ENCODE data around the gene WNT9B.

WNT9B gene

DNA sequence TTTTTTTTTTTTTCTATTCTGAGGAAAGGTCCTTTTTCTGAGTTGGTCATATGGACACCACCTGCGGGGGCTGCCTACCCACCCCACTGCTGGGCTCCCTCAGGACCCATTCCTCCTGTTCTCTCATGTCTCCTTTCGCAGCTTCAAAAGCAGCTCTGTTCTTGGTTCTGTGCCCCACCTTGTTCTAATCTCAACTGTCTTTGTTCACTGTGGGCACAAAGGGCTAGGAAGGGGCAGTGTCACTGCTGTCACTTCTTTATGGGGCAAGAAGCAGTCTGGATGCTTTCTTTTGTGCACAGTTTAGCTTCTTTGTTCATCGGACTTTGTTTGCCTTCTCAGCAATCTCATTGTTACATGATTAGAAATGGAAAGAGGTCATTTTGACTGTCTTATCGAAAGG is 78.7 kb downstream of the WNT9B start:
- Histone ChIP-seq H3K4me3 (ENCODE audit: low read depth, low read length) (no peak overlapping the region), H3K4me1 (ENCODE audit: control insufficient read depth, insufficient read depth, low read length) (no peaks in the 10 kb centered on the region), H3K27ac (ENCODE audit: low read depth, low read length) (no peak overlapping the region), H3K36me3 (ENCODE audit: control insufficient read depth, insufficient read depth, low read length) (peaks cover 58% of the 10 kb centered on the region), H3K27me3 (ENCODE audit: control insufficient read depth, insufficient read depth, low read length) (no peaks in the 10 kb centered on the region), H3K9me3 (ENCODE audit: control insufficient read depth, insufficient read depth, low read length) (no peaks in the 10 kb centered on the region), H3K9ac (ENCODE audit: low read depth, low read length) (no peak overlapping the region)

DNA sequence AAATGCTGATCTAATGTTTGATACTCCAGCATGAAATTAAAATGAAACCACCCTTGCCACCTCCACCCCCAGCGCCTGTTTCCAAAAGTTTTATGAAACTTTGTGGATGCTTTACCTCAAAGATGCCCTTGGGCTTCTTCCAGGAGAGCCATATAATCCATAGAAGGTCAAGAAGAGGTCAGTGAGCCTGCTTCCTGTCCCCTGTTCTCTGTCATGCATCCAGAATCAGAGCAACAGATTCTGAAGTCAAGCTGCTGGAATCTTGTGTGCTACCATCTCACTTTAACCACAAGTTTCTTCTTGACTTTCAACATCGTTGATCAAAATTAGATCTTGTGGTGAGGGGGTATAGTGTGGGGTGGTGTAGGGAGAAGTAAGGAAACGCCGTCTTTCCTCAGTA is 80.2 kb downstream of the WNT9B start:
- Histone ChIP-seq H3K4me3 (ENCODE audit: low read depth, low read length) (no peak overlapping the region), H3K36me3 (ENCODE audit: control insufficient read depth, insufficient read depth, low read length) (peaks cover 74% of the 10 kb centered on the region), H3K9me3 (ENCODE audit: control insufficient read depth, insufficient read depth, low read length) (no peaks in the 10 kb centered on the region), H3K27ac (ENCODE audit: low read depth, low read length) (no peak overlapping the region), H3K27me3 (ENCODE audit: control insufficient read depth, insufficient read depth, low read length) (no peaks in the 10 kb centered on the region), H3K4me1 (ENCODE audit: control insufficient read depth, insufficient read depth, low read length) (no peaks in the 10 kb centered on the region), H3K9ac (ENCODE audit: low read depth, low read length) (no peak overlapping the region)

DNA sequence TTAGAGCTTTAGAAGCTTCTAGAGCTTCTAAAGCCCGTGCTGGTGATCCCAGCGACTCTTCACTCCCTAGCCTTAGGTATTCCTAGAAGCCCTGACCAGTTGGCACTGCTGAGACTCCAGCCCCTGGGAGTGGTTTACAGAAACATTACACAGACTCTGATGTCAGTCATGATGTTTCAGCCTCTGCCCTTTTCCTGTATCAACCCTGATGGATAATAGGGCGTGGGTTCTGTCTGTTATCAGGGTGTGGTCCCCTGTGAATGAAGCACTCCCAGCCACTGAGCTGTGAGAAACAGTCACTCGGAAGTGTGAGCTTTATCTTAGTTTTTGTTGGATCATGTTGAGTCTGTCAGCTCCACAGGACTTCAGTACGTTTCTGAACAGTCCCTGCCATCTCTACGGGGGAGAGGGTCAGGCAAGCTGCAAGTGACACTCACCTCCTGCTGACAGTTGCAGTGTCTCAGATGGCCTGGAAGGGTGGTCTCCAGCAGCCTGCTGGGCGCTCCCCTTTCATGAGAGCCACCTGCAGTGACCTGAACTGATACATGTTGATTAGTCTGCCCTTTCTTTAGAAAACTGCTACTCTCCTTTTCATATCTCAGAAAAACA is 84.4 kb downstream of the WNT9B start:
- no peaks in the 10 kb centered on the region for H3K4me1 ChIP-seq (ENCODE audit: control insufficient read depth, insufficient read depth, low read length)
- no peak overlapping the region for H3K4me3 ChIP-seq (ENCODE audit: low read depth, low read length)
- no peaks in the 10 kb centered on the region for H3K9me3 ChIP-seq (ENCODE audit: control insufficient read depth, insufficient read depth, low read length)
- no peak overlapping the region for H3K27ac ChIP-seq (ENCODE audit: low read depth, low read length)
- H3K36me3 ChIP-seq (ENCODE audit: control insufficient read depth, insufficient read depth, low read length): peaks cover 100% of the 10 kb centered on the region
- H3K27me3 ChIP-seq (ENCODE audit: control insufficient read depth, insufficient read depth, low read length): no peaks in the 10 kb centered on the region
- no peak overlapping the region for H3K9ac ChIP-seq (ENCODE audit: low read depth, low read length)

All from HUES48 (cell line).